ENCODE results near the gene BHLHE40. TPM values are rescaled to one million over a fixed set of nuclear protein-coding genes. Genes with fewer than 3 reads are reported as not detected.

The BHLHE40 gene
- total and polyA plus RNA-seq, 2 donors (not counting 3 experiments of a cell fraction or from before 2014, with no cell fraction given), result 40.3 to 57.9 TPM

DNA sequence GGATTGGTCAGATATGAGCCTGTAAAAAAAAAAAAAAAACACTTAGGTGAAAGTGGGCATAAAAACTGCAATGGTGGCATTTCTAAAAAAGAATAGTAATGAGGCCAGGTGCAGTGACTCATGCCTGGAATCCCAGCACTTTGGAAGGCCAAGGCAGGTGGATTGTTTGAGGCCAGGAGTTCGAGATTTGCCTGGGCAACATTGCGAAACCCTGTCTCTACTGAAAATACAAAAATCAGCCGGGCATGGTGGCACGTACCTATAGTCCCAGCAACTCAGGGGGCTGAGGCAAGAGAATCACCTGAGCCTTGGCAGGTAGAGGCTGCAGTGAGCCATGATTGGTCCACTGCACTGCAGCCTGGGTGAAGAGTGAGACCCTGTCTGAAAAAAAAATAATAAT lies 38.3 kb upstream of the BHLHE40 start:
- Histone ChIP-seq H3K27ac (ENCODE audit: insufficient read depth, low read depth, low read length) (no peak overlapping the region), H3K9me1 (replicated peaks; ENCODE audit: control insufficient read depth, extremely low read depth, insufficient read depth, low read length) (no peaks in the 10 kb centered on the region), H2AFZ (ENCODE audit: low read depth, low read length) (no peak overlapping the region), H3K36me3 (ENCODE audit: control insufficient read depth in 2 of 2, extremely low read depth in 1 of 2, insufficient read depth in 2 of 2, low read length in 2 of 2) (no peaks in the 10 kb centered on the region), H3K27me3 (ENCODE audit: control insufficient read depth in 2 of 2, insufficient read depth in 2 of 2, low read length in 2 of 2) (no peaks in the 10 kb centered on the region), H3K4me1 (ENCODE audit: control insufficient read depth, extremely low read depth, insufficient read depth, low read length) (peaks cover 4% of the 10 kb centered on the region), H3K4me3 (replicated peaks in 1 of 3; ENCODE audit: insufficient read depth in 1 of 3, low read depth in 1 of 3, low read length in 3 of 3) (no peak overlapping the region), H3K4me2 (ENCODE audit: insufficient read depth, low read length) (no peak overlapping the region), H3K79me2 (ENCODE audit: control insufficient read depth, insufficient read depth, low read length) (no peaks in the 10 kb centered on the region), H4K20me1 (replicated peaks; ENCODE audit: control insufficient read depth, extremely low read depth, insufficient read depth, low read length) (no peaks in the 10 kb centered on the region), H3K9me3 (replicated peaks; ENCODE audit: control insufficient read depth, insufficient read depth, low read length) (no peaks in the 10 kb centered on the region), H3K9ac (replicated peaks; ENCODE audit: extremely low read depth, insufficient read depth, low read length) (no peak overlapping the region)
- intact Hi-C loops (cut with micrococcal nuclease) (no loop called here), dilution Hi-C loops (cut with MboI; ENCODE audit: extremely low pct_ligation_motif_present, low sequenced_read_pairs) (no loop called here)
- ChIA-PET CTCF (interaction anchor here (1.5 kb wide), 1 partner anchor 8 kb away, joined by 5 read pairs; no protein-coding TSS in a partner anchor), POLR2A (no interaction called here)
- BruUV-seq (replicated peaks), result no TSS peak
- TF ChIP-seq EZH2 (IDR thresholded peaks at IDR 0.05; ENCODE audit: borderline replicate concordance, low read depth, low read length, severe bottlenecking) (no peak), JUN (IDR thresholded peaks at IDR 0.05; ENCODE audit: borderline replicate concordance, insufficient read depth, insufficient read length, low read depth) (no peak), MAX (IDR thresholded peaks at IDR 0.05; ENCODE audit: insufficient read depth, insufficient read length) (no peak), POLR2AphosphoS5 (IDR thresholded peaks at IDR 0.05; ENCODE audit: insufficient read depth, low read depth, low read length) (no peak), MYC (IDR thresholded peaks at IDR 0.05; ENCODE audit: low read depth, low read length) (no peak), FOS (IDR thresholded peaks at IDR 0.05; ENCODE audit: borderline replicate concordance, insufficient read depth, low read length) (no peak), CTCF (IDR thresholded peaks at IDR 0.05; ENCODE audit: extremely low read depth in 1 of 2, insufficient read depth in 1 of 2, low read depth in 1 of 2, low read length in 2 of 2) (no peak), POLR2A (IDR thresholded peaks at IDR 0.05; ENCODE audit: low read depth, low read length) (no peak), GATA2 (IDR thresholded peaks at IDR 0.05; ENCODE audit: insufficient read depth, insufficient read length, low read depth, low read length) (no peak)
- no peak for FAIRE-seq
- no peak for DNase-seq (ENCODE audit: low read depth, low spot score)
